ENCODE results near the gene UFSP1. TPM values are rescaled to one million over a fixed set of nuclear protein-coding genes. Genes with fewer than 3 reads are reported as not detected.

Gene UFSP1
- total RNA-seq, 6 experiments from 2014 or later = 1.0 to 3.4 (median 2.1) TPM

DNA sequence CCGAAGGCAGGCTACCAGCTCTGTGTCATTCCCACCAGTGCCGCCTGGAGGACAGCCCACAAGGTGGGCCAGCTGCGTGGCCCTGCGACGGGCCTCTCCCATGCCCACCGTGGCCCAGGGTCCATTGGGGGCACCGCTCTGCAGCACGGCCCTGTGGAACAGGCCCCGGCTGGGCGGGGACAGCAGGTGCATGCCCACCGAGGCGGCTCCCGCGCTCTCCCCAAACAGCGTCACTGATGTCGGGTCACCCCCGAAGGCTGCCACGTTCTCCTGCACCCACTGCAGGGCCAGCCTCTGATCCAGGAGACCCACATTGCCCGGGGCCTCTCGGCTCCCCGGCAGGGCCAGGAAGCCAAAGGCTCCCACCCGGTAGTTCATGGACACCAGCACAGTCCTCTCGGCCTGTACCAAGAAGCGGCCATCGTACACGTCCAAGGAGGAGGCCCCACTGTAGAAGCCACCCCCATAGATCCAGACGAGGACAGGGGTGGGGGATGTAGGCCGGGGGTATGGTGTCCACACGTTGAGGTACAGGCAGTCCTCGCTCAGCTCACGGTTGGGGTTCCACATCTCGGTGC lies 3.9 kb upstream of the UFSP1 start:
- TF ChIP-seq POLR2A (IDR thresholded peaks at IDR 0.05) = no peak
- TF ChIP-seq, protein P1, sequence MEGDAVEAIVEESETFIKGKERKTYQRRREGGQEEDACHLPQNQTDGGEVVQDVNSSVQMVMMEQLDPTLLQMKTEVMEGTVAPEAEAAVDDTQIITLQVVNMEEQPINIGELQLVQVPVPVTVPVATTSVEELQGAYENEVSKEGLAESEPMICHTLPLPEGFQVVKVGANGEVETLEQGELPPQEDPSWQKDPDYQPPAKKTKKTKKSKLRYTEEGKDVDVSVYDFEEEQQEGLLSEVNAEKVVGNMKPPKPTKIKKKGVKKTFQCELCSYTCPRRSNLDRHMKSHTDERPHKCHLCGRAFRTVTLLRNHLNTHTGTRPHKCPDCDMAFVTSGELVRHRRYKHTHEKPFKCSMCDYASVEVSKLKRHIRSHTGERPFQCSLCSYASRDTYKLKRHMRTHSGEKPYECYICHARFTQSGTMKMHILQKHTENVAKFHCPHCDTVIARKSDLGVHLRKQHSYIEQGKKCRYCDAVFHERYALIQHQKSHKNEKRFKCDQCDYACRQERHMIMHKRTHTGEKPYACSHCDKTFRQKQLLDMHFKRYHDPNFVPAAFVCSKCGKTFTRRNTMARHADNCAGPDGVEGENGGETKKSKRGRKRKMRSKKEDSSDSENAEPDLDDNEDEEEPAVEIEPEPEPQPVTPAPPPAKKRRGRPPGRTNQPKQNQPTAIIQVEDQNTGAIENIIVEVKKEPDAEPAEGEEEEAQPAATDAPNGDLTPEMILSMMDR (IDR thresholded peaks at IDR 0.05) = no peak
- intact Hi-C loops (cut with DNase I) = loop anchor here (5.0 kb wide), 1 partner anchor 169 kb away; no protein-coding TSS in a partner anchor
- H3K9me3 ChIP-seq = no peaks in the 10 kb centered on the region
- DNase-seq = no peak
- peaks cover 0 to 4% (median under 1%) of the 10 kb centered on the region in 4 donors for H3K36me3 ChIP-seq
- WGBS (ENCODE audit: insufficient coverage, low coverage, low lambda C conversion rate, missing lambda C conversion rate) = 10% methylated on average over 2 of the region's 32 CpGs
- H3K4me3 ChIP-seq = no peak overlapping the region
- no peak overlapping the region for H3K27ac ChIP-seq
- no peak for ATAC-seq
- no peaks in the 10 kb centered on the region for H3K27me3 ChIP-seq
- peaks cover 0 to 20% (median 6%) of the 10 kb centered on the region in 4 donors for H3K4me1 ChIP-seq

DNA sequence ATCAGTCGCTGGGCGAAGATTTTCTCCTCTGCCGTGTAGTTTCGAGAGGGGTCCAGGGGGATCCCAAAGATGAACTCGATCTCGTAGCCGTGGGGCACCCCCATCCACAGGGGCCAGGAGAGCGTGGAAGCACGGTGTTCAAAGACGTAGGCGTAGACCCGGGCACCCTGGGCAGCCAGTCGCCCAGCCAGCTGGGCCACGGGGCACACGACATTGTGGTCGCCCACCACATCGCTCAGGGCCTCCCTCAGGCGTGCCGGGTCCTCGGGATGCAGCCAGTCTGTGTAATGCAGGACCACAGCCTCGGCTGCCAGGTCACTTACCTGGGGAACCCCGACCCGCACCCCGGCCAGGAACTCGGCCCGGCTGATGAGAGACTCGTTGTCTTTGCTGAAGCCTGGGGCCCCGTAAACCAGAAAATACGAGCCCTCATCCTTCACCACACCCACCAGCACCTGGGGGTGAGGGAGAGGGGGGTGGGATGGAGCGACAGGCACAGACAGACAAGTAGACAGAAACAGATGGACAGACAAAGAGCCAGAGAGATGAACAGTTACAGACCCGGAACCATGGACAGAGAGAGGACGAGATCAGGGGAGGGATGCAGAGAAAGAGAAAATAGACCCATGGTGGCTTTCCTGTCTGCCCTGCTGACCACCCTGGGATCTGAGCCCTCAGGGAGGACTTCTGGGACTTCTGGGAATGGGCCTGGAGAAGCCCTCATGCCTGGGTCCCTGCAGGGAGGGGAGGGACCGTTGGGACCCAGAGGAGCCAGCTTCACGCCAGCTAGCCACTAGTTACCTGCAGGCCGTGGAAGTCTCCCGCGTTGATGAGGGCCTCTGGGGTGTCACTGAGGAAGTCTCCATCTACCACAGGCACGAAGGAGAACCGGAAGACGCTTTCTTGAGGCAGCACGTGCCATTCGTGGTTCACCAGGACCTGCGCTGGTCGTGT lies 3.1 kb upstream of the UFSP1 start:
- Histone ChIP-seq H3K4me3 (no peak overlapping the region), H3K27ac (no peak overlapping the region), H3K9me3 (no peaks in the 10 kb centered on the region), H3K4me1 (peaks cover 0 to 25% (median 10%) of the 10 kb centered on the region in 4 donors), H3K27me3 (no peaks in the 10 kb centered on the region), H3K36me3 (peaks cover 0 to 11% (median 2%) of the 10 kb centered on the region in 4 donors)
- intact Hi-C loops (cut with DNase I) = loop anchor here (5.0 kb wide), 1 partner anchor 170 kb away; no protein-coding TSS in a partner anchor
- WGBS (ENCODE audit: insufficient coverage, low coverage, low lambda C conversion rate, missing lambda C conversion rate) = 93% methylated on average over 7 of the region's 44 CpGs
- ATAC-seq (no peak), DNase-seq (no peak)
- TF ChIP-seq, protein P1 (IDR thresholded peaks at IDR 0.05) = no peak
- no peak for TF ChIP-seq POLR2A (IDR thresholded peaks at IDR 0.05)

- ATAC-seq (no peak), DNase-seq (no peak)
- H3K9me3 ChIP-seq = no peaks in the 10 kb centered on the region
- no peak overlapping the region for H3K4me3 ChIP-seq
- peaks cover 0 to 25% (median 11%) of the 10 kb centered on the region in 4 donors for H3K4me1 ChIP-seq
- TF ChIP-seq POLR2A (IDR thresholded peaks at IDR 0.05) = no peak
- TF ChIP-seq, protein P1 (IDR thresholded peaks at IDR 0.05) = no peak
- H3K27ac ChIP-seq = no peak overlapping the region
- no peaks in the 10 kb centered on the region for H3K27me3 ChIP-seq
- intact Hi-C loops (cut with DNase I) = loop anchor here (5.0 kb wide), 1 partner anchor 171 kb away; no protein-coding TSS in a partner anchor
- 56% methylated on average over 5 of the region's 8 CpGs for WGBS (ENCODE audit: insufficient coverage, low coverage, low lambda C conversion rate, missing lambda C conversion rate)
- peaks cover 0 to 20% (median 4%) of the 10 kb centered on the region in 4 donors for H3K36me3 ChIP-seq
These were observed 2.2 kb upstream of the UFSP1 start for GRCh38 chr7:100891568-100892247.
